HCT116 (cell line): ENCODE data around the gene ZNF536. TPM values are rescaled to one million over a fixed set of nuclear protein-coding genes. Genes with fewer than 3 reads are reported as not detected.
"Not testable (repeated sequence)": the region's sequence is repeated elsewhere in the genome, so short reads cannot be mapped to it uniquely, and the experiment has no call there.

Experiments used
- ATAC-seq: fragments of 200-7000 bp; cut with Tn5 transposase; 2 replicates; pipeline ENCODE4 v1.9.1; 2020; ENCODE audit warnings: mild to moderate bottlenecking, moderate library complexity
- BruUV-seq: library from RNA; stranded (reverse); fragments of 400-500 nt; replicated peaks from 2 replicates; lab custom pipeline; 2021; lab: Mats Ljungman, UMichigan
- CTCF ChIA-PET: fragments of 300-600 bp; sonication (Branson Sonifier 250); formaldehyde crosslinking; loops from one replicate; lab custom pipeline; 2021; ENCODE audit warnings: antibody characterized with exemption; lab: Charles Lee
- POLR2A ChIA-PET: fragments of 300-600, 350-600 bp; sonication (Branson Sonifier 250); formaldehyde crosslinking; loops from one replicate; lab custom pipeline; 2021; ENCODE audit warnings: antibody characterized with exemption; lab: Charles Lee
- RAD21 ChIA-PET, 2 experiments: fragments of 300-600 bp; sonication (Branson Sonifier 250); formaldehyde crosslinking; loops; one replicate each; lab custom pipeline; 2023; ENCODE audit warnings: low total read pairs in 2 of 2; ENCODE audit not compliant: uncharacterized antibody in 2 of 2, unreplicated experiment in 2 of 2, low non-redundant PET in 1 of 2; lab: Charles Lee
- DNase-seq: peaks from one replicate; pipeline ENCODE4 v3.0.0-alpha.2; 2010; ENCODE audit warnings: low read depth, low spot score
- H2AFZ ChIP-seq: fragments of 200-600 bp; shearing (Covaris generic), sonication (generic); 2 replicates; pipeline ENCODE4 v1.6.1; 2017; ENCODE audit warnings: low read depth, mixed run types, mixed read lengths, antibody characterized with exemption, low read length; ENCODE audit not compliant: poor library complexity, severe bottlenecking
- H3K27ac ChIP-seq: 2 replicates; pipeline ENCODE4 v1.5.1; 2012; ENCODE audit warnings: low read depth, low read length
- H3K27me3 ChIP-seq: fragments of 200-600 bp; sonication (generic); 2 replicates; pipeline ENCODE4 v1.6.1; 2016; ENCODE audit warnings: mixed run types, low read length, mixed read lengths; ENCODE audit not compliant: insufficient read depth
- H3K36me3 ChIP-seq, 2 experiments: fragments of 200-500 bp in 1 of 2; fragments of 200-600 bp in 1 of 2; sonication (Bioruptor generic) in 1 of 2; sonication (generic) in 1 of 2; 2 replicates each; pipeline versions ENCODE4 v1.5.1 to v1.6.1; 2014 to 2016; ENCODE audit warnings: low read length in 2 of 2, inconsistent platforms in 1 of 2, mixed read lengths in 1 of 2, mixed run types in 1 of 2; ENCODE audit not compliant: insufficient read depth in 2 of 2, control insufficient read depth in 1 of 2
- H3K4me1 ChIP-seq, 2 experiments: fragments of 200-600 bp in 1 of 2; sonication (generic) in 1 of 2; 2 replicates each; pipeline versions ENCODE4 v1.5.1 to v1.6.1; 2012 to 2017; ENCODE audit warnings: low read length in 2 of 2, inconsistent platforms in 1 of 2, mild to moderate bottlenecking in 1 of 2, mixed read lengths in 1 of 2, mixed run types in 1 of 2, moderate library complexity in 1 of 2; ENCODE audit not compliant: insufficient read depth in 2 of 2, control insufficient read depth in 1 of 2
- H3K4me2 ChIP-seq: fragments of 200-600 bp; sonication (generic); 2 replicates; pipeline ENCODE4 v1.6.1; 2017; ENCODE audit warnings: mixed run types, low read length, mixed read lengths
- H3K4me3 ChIP-seq, 2 experiments: fragments of 200-600 bp in 1 of 2; sonication (generic) in 1 of 2; replicated peaks in 1 of 2; 2 replicates each; pipeline ENCODE4 v1.5.1; 2011 to 2016; ENCODE audit warnings: low read length in 2 of 2, control low read depth in 1 of 2, low read depth in 1 of 2, mild to moderate bottlenecking in 1 of 2, mixed read lengths in 1 of 2, mixed run types in 1 of 2
- H3K79me2 ChIP-seq: fragments of 200-600 bp; sonication (generic); 2 replicates; pipeline ENCODE4 v1.6.1; 2017; ENCODE audit warnings: mild to moderate bottlenecking, mixed run types, low read length, moderate library complexity, mixed read lengths; ENCODE audit not compliant: insufficient read depth
- H3K9ac ChIP-seq: fragments of 200-600 bp; sonication (generic); 2 replicates; pipeline ENCODE4 v1.6.1; 2016; ENCODE audit warnings: low read length, mixed read lengths
- H3K9me2 ChIP-seq: fragments of 200-600 bp; sonication (generic), shearing (Covaris generic); 2 replicates; pipeline ENCODE4 v1.6.1; 2017; ENCODE audit warnings: mixed run types, mild to moderate bottlenecking, moderate library complexity; ENCODE audit not compliant: insufficient read depth
- H3K9me3 ChIP-seq, 2 experiments: fragments of 200-500 bp in 1 of 2; fragments of 200-600 bp in 1 of 2; sonication (Bioruptor generic) in 1 of 2; sonication (generic) in 1 of 2; 2 replicates each; pipeline ENCODE4 v1.6.1; 2014 to 2017; ENCODE audit warnings: low read length in 2 of 2, mixed read lengths in 2 of 2, inconsistent platforms in 1 of 2, low read depth in 1 of 2, mild to moderate bottlenecking in 1 of 2, mixed run types in 1 of 2, moderate library complexity in 1 of 2; ENCODE audit not compliant: control insufficient read depth in 1 of 2, insufficient read depth in 1 of 2
- H4K20me1 ChIP-seq: fragments of 200-600 bp; sonication (generic), shearing (Covaris generic); 2 replicates; pipeline ENCODE4 v1.6.1; 2017; ENCODE audit warnings: mixed run types, mild to moderate bottlenecking, moderate library complexity; ENCODE audit not compliant: insufficient read depth
- TCF7L2 ChIP-seq: IDR thresholded peaks from 2 replicates; pipeline ENCODE4 v1.7.0; 2011; ENCODE audit warnings: borderline replicate concordance, inconsistent platforms; ENCODE audit not compliant: insufficient read depth, insufficient read length; ENCODE audit errors: extremely low read depth
- intact Hi-C: fragments of 100-400 bp; cut with micrococcal nuclease; formaldehyde crosslinking; loops from 2 replicates; pipeline ENCODE4 v1.10.0; 2022
- total RNA-seq: library from RNA; stranded (reverse); gene quantifications from one replicate; pipeline ENCODE4 v1.2.1, GENCODE V29; 2021; ENCODE audit not compliant: unreplicated experiment

The ZNF536 gene
- total RNA-seq, 1 experiment from 2014 or later = not detected

GRCh38 chr19:30445385-30445784 is 73.2 kb downstream of the ZNF536 start:
- Histone ChIP-seq H3K9me2 (no peaks in the 10 kb centered on the region), H3K9ac (no peak overlapping the region), H3K9me3 (no peaks in the 10 kb centered on the region), H3K27ac (no peak overlapping the region), H3K4me2 (no peak overlapping the region), H3K79me2 (no peaks in the 10 kb centered on the region), H3K4me1 (no peaks in the 10 kb centered on the region), H3K36me3 (no peaks in the 10 kb centered on the region), H3K27me3 (peaks cover 28% of the 10 kb centered on the region), H3K4me3 (no peak overlapping the region), H2AFZ (no peak overlapping the region), H4K20me1 (no peaks in the 10 kb centered on the region)
- intact Hi-C loops = no loop called here
- ChIA-PET RAD21 (no interaction called here), CTCF (no interaction called here), POLR2A (no interaction called here)
- TF ChIP-seq TCF7L2 = no peak
- ATAC-seq = no peak
- DNase-seq = no peak
- BruUV-seq = no TSS peak

- H3K4me2 ChIP-seq, POLR2A ChIA-PET, RAD21 ChIA-PET, H4K20me1 ChIP-seq, BruUV-seq, ATAC-seq, H3K9me2 ChIP-seq, H3K79me2 ChIP-seq, H3K9ac ChIP-seq, H3K9me3 ChIP-seq, H3K36me3 ChIP-seq, H2AFZ ChIP-seq, intact Hi-C loops, DNase-seq, CTCF ChIA-PET, H3K27ac ChIP-seq, H3K4me1 ChIP-seq, H3K4me3 ChIP-seq: not testable (repeated sequence)
- peaks cover 28% of the 10 kb centered on the region for H3K27me3 ChIP-seq
These were observed 73.9 kb downstream of the ZNF536 start for GRCh38 chr19:30446120-30446519.
